HepG2 (cell line): ENCODE data around the gene LDB2. TPM values are rescaled to one million over a fixed set of nuclear protein-coding genes. Genes with fewer than 3 reads are reported as not detected.

ENCODE experiments used
- ATAC-seq: fragments of 200-7000 bp; cut with Tn5 transposase; 3 replicates; pipeline ENCODE4 v1.9.1; 2020; ENCODE audit warnings: mild to moderate bottlenecking, moderate library complexity
- BruUV-seq: library from RNA; stranded (reverse); fragments of 400-500 nt; replicated peaks from 2 replicates; lab custom pipeline; 2021; lab: Mats Ljungman, UMichigan
- CTCF ChIA-PET: fragments of 300-600 bp; formaldehyde crosslinking; extraction: SDS; loops from one replicate; lab custom pipeline; 2021; ENCODE audit warnings: low total read pairs, inconsistent platforms, low intra/inter-chr PET ratio; lab: Yijun Ruan, JAX
- POLR2A ChIA-PET: fragments of 350-600 bp; sonication (Branson Sonifier 250); formaldehyde crosslinking; loops from one replicate; lab custom pipeline; 2020; ENCODE audit warnings: antibody characterized with exemption, inconsistent platforms; lab: Yijun Ruan, JAX
- DNase-seq: peaks from one replicate; pipeline ENCODE4 v3.0.0-alpha.2; 2015; ENCODE audit warnings: low spot score
- FAIRE-seq: peaks from 3 replicates; lab custom pipeline; 2011; peaks lifted over from hg19 to GRCh38; lab: Jason Lieb, UNC
- H2AFZ ChIP-seq: one replicate; pipeline ENCODE4 v1.6.1; 2011; ENCODE audit warnings: low read length, inconsistent platforms
- H3K27ac ChIP-seq: fragments of 300-600 bp; 3 replicates; pipeline ENCODE4 v1.8.0; 2011; ENCODE audit warnings: mixed run types, mild to moderate bottlenecking, mixed read lengths, low read length, inconsistent platforms; ENCODE audit not compliant: insufficient read depth; ENCODE audit errors: extremely low read length
- H3K27me3 ChIP-seq, 2 experiments: fragments of 200-600 bp in 1 of 2; 2 replicates in 1 of 2; 3 replicates in 1 of 2; pipeline versions ENCODE4 v1.6.0 to v1.8.0; 2011; ENCODE audit warnings: low read length in 2 of 2, mild to moderate bottlenecking in 2 of 2, moderate library complexity in 2 of 2, inconsistent platforms in 1 of 2; ENCODE audit not compliant: insufficient read depth in 2 of 2, control insufficient read depth in 1 of 2
- H3K36me3 ChIP-seq, 2 experiments: fragments of 200-600 bp in 1 of 2; replicated peaks in 1 of 2; 2 replicates in 1 of 2; 3 replicates in 1 of 2; pipeline versions ENCODE4 v1.5.1 to v1.8.0; 2011; ENCODE audit warnings: low read length in 2 of 2, inconsistent platforms in 1 of 2; ENCODE audit not compliant: insufficient read depth in 2 of 2, control insufficient read depth in 1 of 2
- H3K4me1 ChIP-seq: 2 replicates; pipeline ENCODE4 v1.5.1; 2012; ENCODE audit warnings: low read length, inconsistent platforms; ENCODE audit not compliant: insufficient read depth
- H3K4me2 ChIP-seq: 2 replicates; pipeline ENCODE4 v1.6.0; 2011; ENCODE audit warnings: low read depth, low read length, inconsistent platforms
- H3K4me3 ChIP-seq, 3 experiments: fragments of 200-600 bp in 1 of 3; sonication (generic), shearing (Covaris generic) in 1 of 3; replicated peaks in 1 of 3; 2 replicates each; pipeline ENCODE4 v1.5.1; 2011 to 2016; ENCODE audit warnings: low read length in 3 of 3, inconsistent platforms in 2 of 3, low read depth in 2 of 3, mild to moderate bottlenecking in 2 of 3, control low read depth in 1 of 3, mixed read lengths in 1 of 3; ENCODE audit not compliant: insufficient read depth in 1 of 3
- H3K79me2 ChIP-seq: one replicate; pipeline ENCODE4 v1.6.1; 2011; ENCODE audit warnings: low read length, inconsistent platforms; ENCODE audit not compliant: insufficient read depth
- H3K9ac ChIP-seq: 2 replicates; pipeline ENCODE4 v1.6.0; 2011; ENCODE audit warnings: mild to moderate bottlenecking, low read depth, low read length, inconsistent platforms; ENCODE audit not compliant: insufficient read depth
- H3K9me3 ChIP-seq: 2 replicates; pipeline ENCODE4 v1.5.1; 2012; ENCODE audit warnings: mild to moderate bottlenecking, low read length
- H4K20me1 ChIP-seq: 2 replicates; pipeline ENCODE4 v1.6.0; 2011; ENCODE audit warnings: inconsistent platforms, mild to moderate bottlenecking, low read length, moderate library complexity; ENCODE audit not compliant: insufficient read depth
- DNMT1 ChIP-seq: sonication (generic); formaldehyde crosslinking; IDR thresholded peaks from 2 replicates; pipeline ENCODE4 v1.5.1; 2020; ENCODE audit warnings: mild to moderate bottlenecking, missing genetic modification reagents
- GATAD1 ChIP-seq: IDR thresholded peaks from 2 replicates; pipeline ENCODE4 v1.6.1; 2016; ENCODE audit warnings: missing genetic modification reagents, missing compliant biosample characterization
- GFI1 ChIP-seq: sonication (generic); formaldehyde crosslinking; IDR thresholded peaks from 2 replicates; pipeline ENCODE4 v1.5.0; 2020; ENCODE audit warnings: missing genetic modification reagents, mild to moderate bottlenecking, borderline replicate concordance
- MED13 ChIP-seq: sonication (generic); formaldehyde crosslinking; IDR thresholded peaks from 2 replicates; pipeline ENCODE4 v1.5.0; 2020; ENCODE audit warnings: missing genetic modification reagents
- RFXANK ChIP-seq: IDR thresholded peaks from 2 replicates; pipeline ENCODE4 v1.6.1; 2016
- STAG1 ChIP-seq: sonication (generic); formaldehyde crosslinking; IDR thresholded peaks from 2 replicates; pipeline ENCODE4 v1.4.0; 2020; ENCODE audit warnings: missing genetic modification reagents
- YEATS2 ChIP-seq: sonication (generic); formaldehyde crosslinking; IDR thresholded peaks from 2 replicates; pipeline ENCODE4 v1.4.0; 2020; ENCODE audit warnings: missing genetic modification reagents, borderline replicate concordance
- ZNF839 ChIP-seq: sonication (generic); formaldehyde crosslinking; IDR thresholded peaks from 2 replicates; pipeline ENCODE4 v1.4.0; 2020; ENCODE audit warnings: missing genetic modification reagents, mild to moderate bottlenecking, borderline replicate concordance
- WGBS: methylation state at CpG from one replicate; pipeline ENCODE4 v1.1.6; 2017; ENCODE audit warnings: low lambda C conversion rate; 5-methylcytosine and 5-hydroxymethylcytosine counted together
- in situ Hi-C: cut with HindIII; loops from 2 replicates; pipeline ENCODE4 v1.10.0; 2017; ENCODE audit warnings: low pct_unique_long_range_greater_than_20kb; ENCODE audit not compliant: extremely low pct_ligation_motif_present
- intact Hi-C: fragments of 100-400 bp; cut with micrococcal nuclease; formaldehyde crosslinking; loops from one replicate; pipeline ENCODE4 v1.10.0; 2022; ENCODE audit not compliant: unreplicated experiment
- polyA plus RNA-seq, 8 experiments: library from polyadenylated mRNA; depleted of rRNA in 3 of 8; stranded (reverse) in 7 of 8; unstranded in 1 of 8; fragments of >200 nt; fragmentation: Illumina TruSeq in 4 of 8; extraction: Trizol in 4 of 8; gene quantifications; 2 replicates each; pipeline versions ENCODE4 v1.2.1 to v1.2.3, GENCODE V29; 2011 to 2016; ENCODE audit warnings: low read depth in 4 of 8, missing spikeins in 1 of 8, mixed read lengths in 1 of 8; ENCODE audit not compliant: insufficient read depth in 1 of 8
- total RNA-seq, 5 experiments: library from RNA; depleted of rRNA; stranded (reverse); fragments of >200 nt; fragmentation: Illumina TruSeq; extraction: Trizol; gene quantifications; 2 replicates each; pipeline ENCODE4 v1.2.3, GENCODE V29; 2016; ENCODE audit warnings: low read depth in 1 of 5
- TF ChIP-seq, protein P1 (sequence below), 2 experiments: fragments of 450-650 bp in 1 of 2; sonication (generic) in 1 of 2; formaldehyde crosslinking in 1 of 2; IDR thresholded peaks; 2 replicates each; pipeline versions ENCODE4 v1.6.1 to v1.8.0; 2016 to 2022; ENCODE audit warnings: antibody characterized with exemption in 1 of 2, mild to moderate bottlenecking in 1 of 2, missing genetic modification reagents in 1 of 2
- TF ChIP-seq, protein P2 (sequence below): sonication (generic); formaldehyde crosslinking; IDR thresholded peaks from 2 replicates; pipeline ENCODE4 v1.5.1; 2020; ENCODE audit warnings: missing genetic modification reagents, mild to moderate bottlenecking, borderline replicate concordance
- TF ChIP-seq, protein P3 (sequence below): sonication (generic); formaldehyde crosslinking; IDR thresholded peaks from 2 replicates; pipeline ENCODE4 v1.4.0; 2020; ENCODE audit warnings: missing genetic modification reagents
- TF ChIP-seq, protein P4 (sequence below): IDR thresholded peaks from 2 replicates; pipeline ENCODE4 v1.6.1; 2016; ENCODE audit warnings: missing compliant biosample characterization, missing genetic modification reagents, borderline replicate concordance

LDB2 gene
- total and polyA plus RNA-seq, 2 of the 13 experiments (the other 11 are each of a cell fraction or from before 2014, with no cell fraction given), result not detected

DNA sequence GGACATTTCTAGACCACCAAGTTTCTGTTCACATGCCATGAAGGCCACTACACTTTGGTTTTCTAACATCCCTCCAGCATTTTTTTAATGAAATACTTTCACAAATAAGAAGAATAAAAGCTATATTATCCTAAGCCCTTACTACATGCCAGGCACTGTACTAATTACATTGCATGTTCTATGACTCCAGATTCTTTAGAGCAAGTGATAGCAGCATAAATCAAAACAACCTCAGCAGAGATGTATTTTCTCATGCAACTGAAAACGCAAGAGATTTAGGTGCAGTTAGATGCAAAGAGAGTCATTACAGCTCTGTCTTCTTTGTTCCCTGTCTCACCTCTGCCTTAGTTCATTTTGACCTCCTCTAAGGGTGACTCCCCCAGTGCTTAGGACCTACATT lies 230.0 kb downstream of the LDB2 start:
- no peak overlapping the region for H3K4me2 ChIP-seq
- H3K27me3 ChIP-seq, result no peaks in the 10 kb centered on the region; a peak in 1 of 5 replicates
- FAIRE-seq (no peak), ATAC-seq (no peak), DNase-seq (no peak)
- H3K79me2 ChIP-seq, result no peaks in the 10 kb centered on the region
- no peak overlapping the region for H2AFZ ChIP-seq
- BruUV-seq, result no TSS peak
- in situ Hi-C loops, result no loop called here
- H3K36me3 ChIP-seq, result no peaks in the 10 kb centered on the region
- H3K4me1 ChIP-seq, result no peaks in the 10 kb centered on the region
- H3K9ac ChIP-seq, result no peak overlapping the region
- TF ChIP-seq, protein P1, sequence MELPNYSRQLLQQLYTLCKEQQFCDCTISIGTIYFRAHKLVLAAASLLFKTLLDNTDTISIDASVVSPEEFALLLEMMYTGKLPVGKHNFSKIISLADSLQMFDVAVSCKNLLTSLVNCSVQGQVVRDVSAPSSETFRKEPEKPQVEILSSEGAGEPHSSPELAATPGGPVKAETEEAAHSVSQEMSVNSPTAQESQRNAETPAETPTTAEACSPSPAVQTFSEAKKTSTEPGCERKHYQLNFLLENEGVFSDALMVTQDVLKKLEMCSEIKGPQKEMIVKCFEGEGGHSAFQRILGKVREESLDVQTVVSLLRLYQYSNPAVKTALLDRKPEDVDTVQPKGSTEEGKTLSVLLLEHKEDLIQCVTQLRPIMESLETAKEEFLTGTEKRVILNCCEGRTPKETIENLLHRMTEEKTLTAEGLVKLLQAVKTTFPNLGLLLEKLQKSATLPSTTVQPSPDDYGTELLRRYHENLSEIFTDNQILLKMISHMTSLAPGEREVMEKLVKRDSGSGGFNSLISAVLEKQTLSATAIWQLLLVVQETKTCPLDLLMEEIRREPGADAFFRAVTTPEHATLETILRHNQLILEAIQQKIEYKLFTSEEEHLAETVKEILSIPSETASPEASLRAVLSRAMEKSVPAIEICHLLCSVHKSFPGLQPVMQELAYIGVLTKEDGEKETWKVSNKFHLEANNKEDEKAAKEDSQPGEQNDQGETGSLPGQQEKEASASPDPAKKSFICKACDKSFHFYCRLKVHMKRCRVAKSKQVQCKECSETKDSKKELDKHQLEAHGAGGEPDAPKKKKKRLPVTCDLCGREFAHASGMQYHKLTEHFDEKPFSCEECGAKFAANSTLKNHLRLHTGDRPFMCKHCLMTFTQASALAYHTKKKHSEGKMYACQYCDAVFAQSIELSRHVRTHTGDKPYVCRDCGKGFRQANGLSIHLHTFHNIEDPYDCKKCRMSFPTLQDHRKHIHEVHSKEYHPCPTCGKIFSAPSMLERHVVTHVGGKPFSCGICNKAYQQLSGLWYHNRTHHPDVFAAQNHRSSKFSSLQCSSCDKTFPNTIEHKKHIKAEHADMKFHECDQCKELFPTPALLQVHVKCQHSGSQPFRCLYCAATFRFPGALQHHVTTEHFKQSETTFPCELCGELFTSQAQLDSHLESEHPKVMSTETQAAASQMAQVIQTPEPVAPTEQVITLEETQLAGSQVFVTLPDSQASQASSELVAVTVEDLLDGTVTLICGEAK (IDR thresholded peaks at IDR 0.05), result no peak
- TF ChIP-seq, protein P1 (CRISPR knock-in tag; IDR thresholded peaks at IDR 0.05), result no peak
- no peak for TF ChIP-seq STAG1 (CRISPR knock-in tag)
- TF ChIP-seq, protein P2, sequence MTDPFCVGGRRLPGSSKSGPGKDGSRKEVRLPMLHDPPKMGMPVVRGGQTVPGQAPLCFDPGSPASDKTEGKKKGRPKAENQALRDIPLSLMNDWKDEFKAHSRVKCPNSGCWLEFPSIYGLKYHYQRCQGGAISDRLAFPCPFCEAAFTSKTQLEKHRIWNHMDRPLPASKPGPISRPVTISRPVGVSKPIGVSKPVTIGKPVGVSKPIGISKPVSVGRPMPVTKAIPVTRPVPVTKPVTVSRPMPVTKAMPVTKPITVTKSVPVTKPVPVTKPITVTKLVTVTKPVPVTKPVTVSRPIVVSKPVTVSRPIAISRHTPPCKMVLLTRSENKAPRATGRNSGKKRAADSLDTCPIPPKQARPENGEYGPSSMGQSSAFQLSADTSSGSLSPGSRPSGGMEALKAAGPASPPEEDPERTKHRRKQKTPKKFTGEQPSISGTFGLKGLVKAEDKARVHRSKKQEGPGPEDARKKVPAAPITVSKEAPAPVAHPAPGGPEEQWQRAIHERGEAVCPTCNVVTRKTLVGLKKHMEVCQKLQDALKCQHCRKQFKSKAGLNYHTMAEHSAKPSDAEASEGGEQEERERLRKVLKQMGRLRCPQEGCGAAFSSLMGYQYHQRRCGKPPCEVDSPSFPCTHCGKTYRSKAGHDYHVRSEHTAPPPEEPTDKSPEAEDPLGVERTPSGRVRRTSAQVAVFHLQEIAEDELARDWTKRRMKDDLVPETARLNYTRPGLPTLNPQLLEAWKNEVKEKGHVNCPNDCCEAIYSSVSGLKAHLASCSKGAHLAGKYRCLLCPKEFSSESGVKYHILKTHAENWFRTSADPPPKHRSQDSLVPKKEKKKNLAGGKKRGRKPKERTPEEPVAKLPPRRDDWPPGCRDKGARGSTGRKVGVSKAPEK (CRISPR knock-in tag), result no peak
- TF ChIP-seq YEATS2 (CRISPR knock-in tag), result no peak
- TF ChIP-seq GATAD1 (CRISPR knock-in tag), result no peak
- no peak for TF ChIP-seq DNMT1 (CRISPR knock-in tag)
- TF ChIP-seq GFI1 (CRISPR knock-in tag), result no peak
- TF ChIP-seq, protein P3, sequence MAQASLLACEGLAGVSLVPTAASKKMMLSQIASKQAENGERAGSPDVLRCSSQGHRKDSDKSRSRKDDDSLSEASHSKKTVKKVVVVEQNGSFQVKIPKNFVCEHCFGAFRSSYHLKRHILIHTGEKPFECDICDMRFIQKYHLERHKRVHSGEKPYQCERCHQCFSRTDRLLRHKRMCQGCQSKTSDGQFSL (CRISPR knock-in tag), result no peak
- TF ChIP-seq RFXANK (CRISPR knock-in tag), result no peak
- TF ChIP-seq, protein P4, sequence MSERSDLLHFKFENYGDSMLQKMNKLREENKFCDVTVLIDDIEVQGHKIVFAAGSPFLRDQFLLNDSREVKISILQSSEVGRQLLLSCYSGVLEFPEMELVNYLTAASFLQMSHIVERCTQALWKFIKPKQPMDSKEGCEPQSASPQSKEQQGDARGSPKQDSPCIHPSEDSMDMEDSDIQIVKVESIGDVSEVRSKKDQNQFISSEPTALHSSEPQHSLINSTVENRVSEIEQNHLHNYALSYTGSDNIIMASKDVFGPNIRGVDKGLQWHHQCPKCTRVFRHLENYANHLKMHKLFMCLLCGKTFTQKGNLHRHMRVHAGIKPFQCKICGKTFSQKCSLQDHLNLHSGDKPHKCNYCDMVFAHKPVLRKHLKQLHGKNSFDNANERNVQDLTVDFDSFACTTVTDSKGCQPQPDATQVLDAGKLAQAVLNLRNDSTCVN (CRISPR knock-in tag), result no peak
- no peak for TF ChIP-seq MED13 (CRISPR knock-in tag)
- TF ChIP-seq ZNF839, result no peak
- CTCF ChIA-PET, result no interaction called here
- H3K27ac ChIP-seq, result no peak overlapping the region
- no peaks in the 10 kb centered on the region for H4K20me1 ChIP-seq
- H3K4me3 ChIP-seq, result no peak overlapping the region
- intact Hi-C loops, result no loop called here
- 0% methylated on average over 1 of the region's 1 CpG for WGBS
- POLR2A ChIA-PET, result no interaction called here
- no peaks in the 10 kb centered on the region for H3K9me3 ChIP-seq
